HG02642 (cell line): ENCODE measurements around the gene RBFOX2.
"Not testable (repeated sequence)": the region's sequence is repeated elsewhere in the genome, so short reads cannot be mapped to it uniquely, and the experiment has no call there.

Experiments used
- ATAC-seq: cut with Tn5 transposase; IDR thresholded peaks from one replicate; pipeline ENCODE4 v1.9.1; 2021; ENCODE audit warnings: mild to moderate bottlenecking; ENCODE audit not compliant: unreplicated experiment, poor library complexity

RBFOX2 gene

GRCh38 chr22:35726933-35727332 is 301.7 kb downstream of the RBFOX2 start:
- ATAC-seq: no peak

- ATAC-seq: no peak
Observed at GRCh38 chr22:35726398-35726797, 302.2 kb downstream of the RBFOX2 start.

- ATAC-seq: no peak
Observed at GRCh38 chr22:35725521-35725920, 303.1 kb downstream of the RBFOX2 start.

- ATAC-seq: no peak
Observed at GRCh38 chr22:35721960-35722359, 306.7 kb downstream of the RBFOX2 start.

- no peak for ATAC-seq
Observed at GRCh38 chr22:35719212-35719875, 309.3 kb downstream of the RBFOX2 start.

- no peak for ATAC-seq
Observed at GRCh38 chr22:35717572-35717971, 311.1 kb downstream of the RBFOX2 start, which contains the start of gene APOL5. Gene APOL5, plus strand, starts transcription at chr22:35717872. Its CDS starts 0 bp downstream, at chr22:35717872.

GRCh38 chr22:35712672-35713071 is 316.0 kb downstream of the RBFOX2 start:
- no peak for ATAC-seq

- ATAC-seq: no peak
Observed at GRCh38 chr22:35711336-35711735, 317.3 kb downstream of the RBFOX2 start.

- no peak for ATAC-seq
Observed at GRCh38 chr22:35708917-35709316, 319.7 kb downstream of the RBFOX2 start.

GRCh38 chr22:35708453-35708852 is 320.2 kb downstream of the RBFOX2 start:
- no peak for ATAC-seq

- no peak for ATAC-seq
Observed at GRCh38 chr22:35705141-35705540, 323.5 kb downstream of the RBFOX2 start.

- no peak for ATAC-seq
Observed at GRCh38 chr22:35703861-35704584, 324.6 kb downstream of the RBFOX2 start.

GRCh38 chr22:35699852-35700251 is 328.8 kb downstream of the RBFOX2 start:
- ATAC-seq: not testable (repeated sequence)

- ATAC-seq: no peak
Observed at GRCh38 chr22:35697142-35697541, 331.5 kb downstream of the RBFOX2 start.

GRCh38 chr22:35695202-35695601 is 333.4 kb downstream of the RBFOX2 start:
- no peak for ATAC-seq

- ATAC-seq: no peak
Observed at GRCh38 chr22:35690001-35690400, 338.6 kb downstream of the RBFOX2 start.

- no peak for ATAC-seq
Observed at GRCh38 chr22:35688913-35689675, 339.5 kb downstream of the RBFOX2 start.
